HepG2 (cell line): Measurements from ENCODE around the gene APOBEC3C.

Source experiments
- ATF3 ChIP-seq: sonication (generic); formaldehyde crosslinking; IDR thresholded peaks from 2 replicates; pipeline ENCODE4 v1.4.0; 2020; ENCODE audit warnings: missing genetic modification reagents
- CREB3 ChIP-seq: sonication (generic); formaldehyde crosslinking; IDR thresholded peaks from 2 replicates; pipeline ENCODE4 v1.5.0; 2020; ENCODE audit warnings: missing genetic modification reagents
- HNF1B ChIP-seq: sonication (generic); formaldehyde crosslinking; IDR thresholded peaks from 2 replicates; pipeline ENCODE4 v1.5.1; 2020; ENCODE audit warnings: mild to moderate bottlenecking, moderate library complexity, missing genetic modification reagents
- KLF16 ChIP-seq, 2 experiments: sonication (generic) in 1 of 2; formaldehyde crosslinking in 1 of 2; IDR thresholded peaks; 2 replicates each; pipeline versions ENCODE4 v1.6.1 to v1.8.0; 2016 to 2023; ENCODE audit warnings: missing genetic modification reagents in 2 of 2, missing compliant biosample characterization in 1 of 2
- POLR2A ChIP-seq, 2 experiments: IDR thresholded peaks; 2 replicates each; pipeline ENCODE4 v1.6.1; 2011; ENCODE audit warnings: low read depth in 2 of 2, low read length in 2 of 2, mild to moderate bottlenecking in 1 of 2, moderate library complexity in 1 of 2; ENCODE audit not compliant: insufficient read depth in 1 of 2
- RBM22 ChIP-seq: fragments of 200-400 bp; formaldehyde crosslinking; optimal IDR thresholded peaks from 2 replicates; pipeline ENCODE3; 2017; ENCODE audit warnings: mild to moderate bottlenecking, low read length, moderate library complexity
- SP1 ChIP-seq, 2 experiments: fragments of 450-650 bp in 1 of 2; sonication (generic) in 1 of 2; formaldehyde crosslinking in 1 of 2; IDR thresholded peaks; 2 replicates each; pipeline versions ENCODE4 v1.4.0 to v1.6.1; 2016 to 2020; ENCODE audit warnings: missing genetic modification reagents in 1 of 2
- ZNF564 ChIP-seq: sonication (generic); formaldehyde crosslinking; IDR thresholded peaks from 2 replicates; pipeline ENCODE4 v1.8.1; 2023; ENCODE audit warnings: mild to moderate bottlenecking, missing genetic modification reagents
- TF ChIP-seq, protein P1 (sequence below): sonication (generic); formaldehyde crosslinking; IDR thresholded peaks from 2 replicates; pipeline ENCODE4 v1.5.0; 2020; ENCODE audit warnings: mild to moderate bottlenecking, missing genetic modification reagents, moderate library complexity
- TF ChIP-seq, protein P2 (sequence below): sonication (generic); formaldehyde crosslinking; IDR thresholded peaks from 2 replicates; pipeline ENCODE4 v1.4.0; 2020; ENCODE audit warnings: missing genetic modification reagents

DNA sequence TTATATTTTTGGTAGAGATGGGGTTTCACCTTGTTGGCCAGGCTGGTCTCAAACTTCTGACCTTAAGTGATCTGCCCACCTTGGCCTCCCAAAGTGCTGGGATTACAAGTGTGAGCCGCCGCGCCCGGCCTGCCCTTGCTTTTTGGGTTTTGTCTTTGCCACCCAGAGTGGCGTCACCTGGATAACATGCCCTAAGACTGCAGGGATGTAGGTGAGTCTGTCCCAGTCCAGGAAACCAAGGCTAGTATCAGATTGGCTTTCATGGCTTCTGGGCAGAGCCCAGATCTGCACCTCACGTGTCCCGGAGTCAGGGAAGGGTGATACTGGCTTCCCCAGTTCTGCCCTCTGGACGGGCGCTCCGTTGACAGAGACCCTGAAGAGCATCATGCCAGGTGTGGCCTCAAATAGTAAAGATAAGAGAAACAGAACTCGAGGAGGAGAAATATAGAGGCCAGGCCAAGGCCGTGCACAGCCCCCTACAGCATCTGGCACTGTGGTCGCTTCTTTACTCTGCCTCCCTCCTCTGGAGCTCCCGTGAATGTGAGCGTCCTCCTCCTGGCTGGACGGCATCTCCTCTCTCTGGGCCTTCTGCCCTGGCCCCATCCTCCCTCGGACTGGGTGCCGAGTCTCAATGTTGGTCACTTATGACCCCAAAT lies 39.8 kb upstream of the APOBEC3C start:
- no peak for TF ChIP-seq POLR2A (IDR thresholded peaks at IDR 0.05; ENCODE audit: insufficient read depth in 1 of 2, low read depth in 2 of 2, low read length in 2 of 2)
- TF ChIP-seq ATF3 (CRISPR knock-in tag), result no peak
- TF ChIP-seq SP1 (IDR thresholded peaks at IDR 0.05), result no peak
- no peak for TF ChIP-seq SP1 (CRISPR knock-in tag; IDR thresholded peaks at IDR 0.05)
- TF ChIP-seq, protein P1, sequence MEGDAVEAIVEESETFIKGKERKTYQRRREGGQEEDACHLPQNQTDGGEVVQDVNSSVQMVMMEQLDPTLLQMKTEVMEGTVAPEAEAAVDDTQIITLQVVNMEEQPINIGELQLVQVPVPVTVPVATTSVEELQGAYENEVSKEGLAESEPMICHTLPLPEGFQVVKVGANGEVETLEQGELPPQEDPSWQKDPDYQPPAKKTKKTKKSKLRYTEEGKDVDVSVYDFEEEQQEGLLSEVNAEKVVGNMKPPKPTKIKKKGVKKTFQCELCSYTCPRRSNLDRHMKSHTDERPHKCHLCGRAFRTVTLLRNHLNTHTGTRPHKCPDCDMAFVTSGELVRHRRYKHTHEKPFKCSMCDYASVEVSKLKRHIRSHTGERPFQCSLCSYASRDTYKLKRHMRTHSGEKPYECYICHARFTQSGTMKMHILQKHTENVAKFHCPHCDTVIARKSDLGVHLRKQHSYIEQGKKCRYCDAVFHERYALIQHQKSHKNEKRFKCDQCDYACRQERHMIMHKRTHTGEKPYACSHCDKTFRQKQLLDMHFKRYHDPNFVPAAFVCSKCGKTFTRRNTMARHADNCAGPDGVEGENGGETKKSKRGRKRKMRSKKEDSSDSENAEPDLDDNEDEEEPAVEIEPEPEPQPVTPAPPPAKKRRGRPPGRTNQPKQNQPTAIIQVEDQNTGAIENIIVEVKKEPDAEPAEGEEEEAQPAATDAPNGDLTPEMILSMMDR (CRISPR knock-in tag), result no peak
- TF ChIP-seq RBM22, result no peak
- no peak for TF ChIP-seq KLF16 (CRISPR knock-in tag; IDR thresholded peaks at IDR 0.05)
- TF ChIP-seq CREB3 (CRISPR knock-in tag), result no peak
- TF ChIP-seq ZNF564 (CRISPR knock-in tag), result no peak
- TF ChIP-seq, protein P2, sequence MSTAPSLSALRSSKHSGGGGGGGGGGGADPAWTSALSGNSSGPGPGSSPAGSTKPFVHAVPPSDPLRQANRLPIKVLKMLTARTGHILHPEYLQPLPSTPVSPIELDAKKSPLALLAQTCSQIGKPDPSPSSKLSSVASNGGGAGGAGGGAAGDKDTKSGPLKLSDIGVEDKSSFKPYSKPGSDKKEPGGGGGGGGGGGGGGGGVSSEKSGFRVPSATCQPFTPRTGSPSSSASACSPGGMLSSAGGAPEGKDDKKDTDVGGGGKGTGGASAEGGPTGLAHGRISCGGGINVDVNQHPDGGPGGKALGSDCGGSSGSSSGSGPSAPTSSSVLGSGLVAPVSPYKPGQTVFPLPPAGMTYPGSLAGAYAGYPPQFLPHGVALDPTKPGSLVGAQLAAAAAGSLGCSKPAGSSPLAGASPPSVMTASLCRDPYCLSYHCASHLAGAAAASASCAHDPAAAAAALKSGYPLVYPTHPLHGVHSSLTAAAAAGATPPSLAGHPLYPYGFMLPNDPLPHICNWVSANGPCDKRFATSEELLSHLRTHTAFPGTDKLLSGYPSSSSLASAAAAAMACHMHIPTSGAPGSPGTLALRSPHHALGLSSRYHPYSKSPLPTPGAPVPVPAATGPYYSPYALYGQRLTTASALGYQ (CRISPR knock-in tag), result no peak
- no peak for TF ChIP-seq HNF1B
